Lower leg skin (tissue), 3 donors: ENCODE results near the gene GTPBP8.

ENCODE experiments used
- CTCF ChIP-seq, 3 donors: fragments of 450-650 bp; IDR thresholded peaks; one replicate each; pipeline ENCODE4 v1.5.1; 2016; ENCODE audit warnings: antibody characterized with exemption in 3 of 3, mild to moderate bottlenecking in 3 of 3, moderate library complexity in 2 of 3
- POLR2A ChIP-seq, 2 donors: fragments of 450-650 bp; IDR thresholded peaks; one replicate each; pipeline ENCODE4 v1.6.1; 2016 to 2017; ENCODE audit warnings: antibody characterized with exemption in 2 of 2, mild to moderate bottlenecking in 1 of 2, moderate library complexity in 1 of 2

- TF ChIP-seq CTCF (IDR thresholded peaks at IDR 0.05) (no peak), POLR2A (IDR thresholded peaks at IDR 0.05) (no peak)
Observed at GRCh38 chr3:112974894-112975293, 15.9 kb upstream of the GTPBP8 start, which contains the start of gene CD200R1.
